Fibroblast of gingiva (primary cell): Measurements from ENCODE around the gene PARD3.
A peak's percentile ranks its signal among the peaks of the same experiment; 100 is the strongest.
"Not testable (repeated sequence)": the region's sequence is repeated elsewhere in the genome, so short reads cannot be mapped to it uniquely, and the experiment has no call there.

Source experiments
- DNase-seq: peaks from one replicate; pipeline ENCODE4 v3.0.0-alpha.2; 2011; ENCODE audit warnings: low read depth

PARD3 gene

DNA sequence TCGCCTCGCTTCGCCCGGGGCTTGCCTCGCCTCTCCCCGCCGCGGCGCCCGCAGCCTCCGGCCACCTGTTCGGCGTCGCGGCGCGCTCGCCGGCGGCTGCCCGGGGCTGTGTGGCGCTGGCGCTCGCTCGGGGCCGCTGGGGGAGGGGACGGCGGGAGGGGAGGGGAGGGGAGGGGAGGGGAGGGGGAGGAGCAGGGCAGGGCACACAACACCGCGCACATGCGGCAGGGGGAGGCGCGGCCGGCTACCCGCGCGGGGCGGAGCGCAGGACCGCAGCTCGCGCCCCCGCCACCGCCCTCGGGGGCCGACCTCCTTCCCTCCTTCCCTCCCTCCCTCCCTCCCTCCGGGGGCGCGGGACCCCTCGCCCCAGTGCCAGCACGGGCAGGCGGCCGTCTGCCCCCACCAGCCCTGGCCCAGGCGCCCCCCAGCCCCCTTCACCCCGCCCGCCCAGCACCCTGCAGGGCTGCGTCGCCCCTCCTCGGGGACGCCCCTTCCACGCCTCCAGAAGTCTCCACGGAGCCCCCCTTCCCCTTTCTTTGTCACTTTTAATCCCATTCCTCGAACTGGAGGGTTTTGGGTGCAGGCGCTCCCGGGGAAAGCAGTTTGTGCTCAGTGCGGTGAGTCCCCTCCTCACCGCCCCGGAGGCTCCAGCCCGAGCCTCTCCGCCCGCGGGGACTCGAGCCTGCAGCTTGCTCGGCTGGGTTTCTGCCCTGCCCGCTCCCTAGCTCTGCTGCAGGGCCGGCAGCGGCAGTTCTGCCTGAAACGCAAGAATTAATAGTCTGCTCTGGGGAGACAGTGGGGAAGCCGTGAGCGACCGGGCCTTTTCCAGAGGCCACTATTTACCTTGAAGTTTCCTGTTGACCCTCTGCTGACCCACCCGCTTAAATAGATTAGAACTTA lies at the start of gene PARD3:
Gene PARD3 (minus strand): TSS at position 112 of the 900 bp plus-strand sequence. CDS start 301 bp downstream, outside the sequence.
- DNase-seq = peak; percentile 65

DNA sequence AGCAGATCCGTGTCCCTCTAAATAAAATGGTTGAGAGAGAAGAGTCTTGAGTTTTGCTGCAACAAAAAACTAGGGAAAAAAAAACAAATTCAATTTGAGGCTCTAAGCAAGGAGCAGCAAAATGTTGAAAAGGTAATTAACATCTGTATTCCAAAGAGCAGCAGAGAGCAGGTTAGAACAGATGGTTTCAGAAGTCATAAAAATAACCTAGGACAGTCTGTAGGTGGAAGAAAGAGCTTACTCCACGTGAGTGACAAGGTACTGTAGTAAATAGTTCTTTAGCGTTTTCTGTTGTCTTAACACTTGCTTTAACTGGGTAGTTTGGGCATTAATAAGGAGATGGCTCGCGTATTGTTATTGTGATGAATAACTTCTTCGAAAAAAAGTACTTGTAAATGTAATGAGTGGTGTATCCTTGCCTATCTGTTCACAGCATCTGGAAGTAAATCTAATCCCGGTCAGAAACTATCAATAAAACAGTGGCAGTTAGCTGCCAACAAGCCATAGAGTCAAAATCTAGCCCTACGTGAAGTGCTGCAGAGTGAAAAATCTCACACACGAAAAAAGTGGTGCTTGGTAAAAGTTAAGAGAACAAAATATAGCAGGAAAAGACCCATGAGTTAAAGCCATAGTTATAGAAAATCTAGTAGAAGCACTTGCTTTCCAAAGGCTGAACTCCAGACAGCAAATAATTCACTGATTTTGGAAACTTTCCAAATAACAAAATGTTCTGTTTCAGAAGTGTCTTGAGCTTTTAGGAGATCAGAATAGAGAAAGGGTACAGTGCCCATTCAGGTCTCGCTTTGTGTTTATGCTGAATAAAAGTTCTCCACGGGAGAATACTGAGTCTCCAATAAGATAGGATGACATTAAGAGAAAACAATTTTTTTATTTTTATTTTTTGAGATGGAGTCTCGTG lies 49.3 kb upstream of the PARD3 start:
- DNase-seq = no peak

DNA sequence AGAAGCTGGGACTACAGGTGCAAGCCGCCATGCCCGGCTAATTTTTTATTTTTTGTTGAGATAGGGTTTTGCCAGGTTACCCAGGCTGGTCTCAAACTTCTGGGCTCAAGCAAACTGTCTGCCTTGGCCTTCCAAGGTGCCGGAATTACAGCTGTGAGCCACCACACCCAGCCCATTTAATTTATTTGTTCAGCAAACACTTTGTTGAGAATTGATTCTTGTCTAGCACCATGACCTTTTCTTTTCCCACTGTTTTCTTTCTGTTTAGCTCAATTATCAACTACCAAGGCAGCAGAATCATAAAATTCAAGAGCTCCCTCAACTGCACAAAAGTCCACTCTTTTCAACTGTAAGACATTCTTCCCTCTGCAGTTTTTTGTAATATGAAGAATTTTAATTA lies 47.8 kb upstream of the PARD3 start:
- DNase-seq = no peak

DNA sequence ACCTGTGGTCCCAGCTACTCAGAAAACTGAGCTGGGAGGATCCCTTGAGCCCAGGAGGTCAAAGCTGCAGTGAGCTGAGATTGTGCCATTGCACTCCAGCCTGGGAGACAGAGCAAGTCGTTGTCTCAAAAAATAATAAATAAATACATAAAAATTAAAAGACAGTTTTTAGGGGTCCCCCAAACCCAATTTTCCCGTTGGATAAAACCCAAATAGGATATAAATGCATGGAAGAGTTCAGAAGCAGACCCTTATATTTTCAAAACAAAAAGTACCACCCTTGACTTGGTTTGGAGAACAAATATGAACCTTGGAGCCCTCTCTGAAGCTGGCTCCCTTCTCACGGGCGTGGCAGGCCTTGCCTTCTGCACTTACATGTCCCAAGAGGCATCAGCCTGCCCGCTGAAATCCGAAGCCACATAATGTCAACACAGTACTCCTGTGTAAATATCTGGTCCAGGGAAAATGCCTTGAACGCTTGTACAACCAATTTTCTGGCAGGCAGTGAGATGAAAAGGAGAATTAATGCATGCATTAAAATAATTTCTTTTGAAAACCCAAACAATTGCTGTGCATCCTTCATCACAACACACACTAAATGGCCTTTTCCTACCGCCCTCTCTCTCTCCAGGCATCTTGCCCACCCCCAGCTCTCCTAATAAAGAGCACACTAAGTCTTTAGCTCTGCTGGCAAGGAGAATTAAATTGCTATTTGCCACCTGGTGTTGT lies 46.4 kb upstream of the PARD3 start:
- peak; percentile 63 for DNase-seq

DNA sequence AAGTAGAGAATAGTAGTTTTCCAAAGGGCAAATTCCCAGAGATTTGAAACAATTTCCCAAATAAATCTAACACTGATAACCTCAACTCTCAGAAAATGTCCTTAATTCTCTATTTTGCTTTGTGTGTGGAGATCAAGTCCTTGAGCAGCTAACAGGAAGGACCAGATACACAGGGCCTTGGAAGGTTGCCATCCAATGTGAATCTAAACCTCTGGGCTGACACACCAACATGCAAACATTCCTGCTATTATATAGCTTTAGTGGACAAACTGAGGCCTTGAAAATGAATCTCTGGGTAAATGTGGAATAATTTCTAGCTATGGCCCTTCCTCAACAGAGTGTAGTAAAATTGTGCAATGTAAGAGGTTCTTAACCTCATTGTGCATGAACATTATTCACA lies 44.1 kb upstream of the PARD3 start:
- DNase-seq = no peak

DNA sequence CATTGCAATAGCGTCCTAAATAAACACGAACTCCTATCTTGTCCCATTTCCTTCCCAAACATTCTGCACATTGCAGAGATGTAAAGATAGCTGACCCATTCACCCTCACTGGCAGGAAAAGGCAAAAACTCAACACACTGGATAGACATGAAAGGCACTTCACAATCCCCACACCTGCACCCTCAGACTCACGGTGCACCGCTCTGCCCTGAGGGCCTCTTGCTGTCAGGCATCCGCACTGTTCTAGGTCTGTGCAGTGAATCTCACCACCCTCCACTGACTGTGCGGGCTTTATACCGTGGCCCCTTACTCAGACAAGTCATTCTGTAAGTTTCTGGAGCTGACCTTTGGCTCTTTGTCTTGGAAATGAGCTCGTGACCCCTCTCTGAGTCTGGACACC lies 42.9 kb upstream of the PARD3 start:
- no peak for DNase-seq

DNA sequence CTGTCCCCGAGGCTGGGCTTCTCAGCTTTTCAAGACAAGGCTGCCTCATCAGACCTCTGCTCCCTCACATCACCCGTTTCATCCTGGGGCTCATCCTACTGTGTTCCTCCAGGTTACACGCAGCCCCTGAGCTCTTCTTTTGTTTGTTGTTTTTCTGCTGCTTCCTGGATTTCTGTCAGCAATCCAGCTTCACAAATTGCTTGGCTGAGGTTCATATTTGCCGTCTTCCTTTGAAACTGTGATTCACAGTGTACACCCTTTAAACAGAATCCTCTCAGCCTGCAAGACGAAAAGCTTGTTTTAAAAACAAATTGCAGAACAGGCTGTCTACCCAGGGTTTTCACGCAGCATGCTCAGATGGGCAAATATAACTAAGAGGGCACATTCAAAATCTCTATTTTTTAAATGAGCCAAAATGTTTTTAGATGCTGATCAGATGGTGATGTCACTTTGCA lies 39.1 kb upstream of the PARD3 start:
- DNase-seq = peak; percentile 34

DNA sequence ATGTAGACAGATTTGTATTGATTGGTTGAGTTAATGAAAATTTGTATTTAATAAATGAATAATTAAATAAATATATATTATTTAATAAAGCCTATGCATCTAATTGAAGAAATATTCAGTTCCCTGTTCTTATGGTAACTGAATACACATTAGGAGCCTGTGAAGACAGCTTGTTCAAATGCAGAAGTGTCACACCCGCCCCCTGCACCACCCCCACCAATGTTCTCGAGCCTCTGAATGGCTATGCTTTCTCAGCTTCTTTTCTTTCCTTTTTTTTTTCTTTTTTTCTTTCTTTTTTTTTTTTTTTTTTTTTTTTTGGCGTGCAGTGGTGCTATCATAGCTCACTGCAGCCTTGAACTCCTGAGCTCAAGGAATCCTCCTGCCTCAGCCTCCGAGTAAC lies 38.3 kb upstream of the PARD3 start:
- DNase-seq = no peak

DNA sequence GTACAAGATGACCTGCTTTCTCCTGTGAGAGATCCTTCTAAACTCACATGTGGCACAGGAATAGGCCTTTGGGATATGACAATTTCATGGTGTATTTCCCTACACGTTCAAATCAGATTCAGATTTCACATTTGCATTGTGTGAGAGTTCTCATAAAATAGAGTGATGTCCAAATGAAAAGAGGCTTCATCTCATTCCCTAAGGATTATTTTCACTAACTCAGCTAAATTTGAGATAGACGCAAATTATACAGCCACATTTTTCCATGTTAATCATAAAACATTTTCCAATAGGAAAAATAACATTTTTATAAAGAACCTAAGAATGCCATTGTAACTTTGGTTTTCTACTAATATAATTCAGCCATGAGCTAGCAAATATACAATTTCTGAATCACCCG lies 35.5 kb upstream of the PARD3 start:
- DNase-seq = no peak

DNA sequence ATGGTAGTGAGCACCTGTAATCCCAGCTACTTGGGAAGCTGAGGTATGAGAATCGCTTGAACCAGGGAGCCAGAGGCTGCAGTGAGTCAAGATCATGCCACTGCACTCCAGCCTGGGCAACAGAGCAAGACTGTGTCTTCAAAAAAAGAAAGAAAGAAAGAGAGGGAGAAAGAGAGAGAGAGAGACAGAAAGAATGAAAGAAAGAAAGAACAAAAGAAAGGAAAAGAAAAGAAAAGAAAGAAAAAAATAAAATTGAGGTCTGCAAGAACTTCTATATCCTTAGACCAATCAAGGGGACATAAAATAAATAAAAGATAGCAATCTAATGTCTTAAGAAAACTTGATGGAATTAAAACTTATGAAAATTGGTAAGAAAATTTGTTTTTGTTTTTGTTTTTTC lies 34.9 kb upstream of the PARD3 start:
- DNase-seq = no peak

DNA sequence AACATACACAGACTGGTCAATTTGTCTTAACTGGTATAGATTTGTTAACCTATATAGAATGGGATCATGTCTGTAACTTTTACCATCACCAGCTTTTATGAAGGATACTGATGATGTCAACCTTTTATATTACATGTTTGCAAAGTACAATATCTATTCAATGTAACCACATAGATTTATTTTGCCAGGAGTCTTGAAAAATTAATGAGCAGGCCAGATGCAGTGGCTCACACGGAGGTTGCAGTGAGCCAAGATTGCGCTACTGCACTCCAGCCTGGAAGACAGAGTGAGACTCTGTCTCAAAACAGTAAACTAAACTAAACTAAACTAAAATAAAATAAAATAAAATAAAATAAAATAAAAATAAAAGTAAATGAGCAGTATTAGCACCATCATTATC lies 30.0 kb upstream of the PARD3 start:
- no peak for DNase-seq

DNA sequence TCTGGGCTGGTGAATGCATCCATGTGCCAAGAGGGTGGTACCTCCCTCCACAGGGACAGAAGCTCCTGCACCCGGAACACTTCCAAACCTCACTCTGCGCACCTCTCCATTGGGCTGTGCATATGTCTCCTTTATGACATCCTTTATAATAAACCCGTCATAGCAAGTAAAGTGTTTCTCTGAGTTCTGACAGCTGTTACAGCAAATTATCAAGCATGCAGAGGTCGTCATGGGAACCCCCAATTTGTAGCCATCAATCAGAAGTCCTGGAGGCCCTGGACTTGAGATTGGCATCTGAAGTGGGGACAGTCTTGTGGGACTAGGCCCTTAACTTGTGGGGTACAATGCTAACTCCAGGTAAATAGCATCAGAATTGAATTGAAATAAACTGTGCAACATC lies 29.4 kb upstream of the PARD3 start:
- no peak for DNase-seq

DNA sequence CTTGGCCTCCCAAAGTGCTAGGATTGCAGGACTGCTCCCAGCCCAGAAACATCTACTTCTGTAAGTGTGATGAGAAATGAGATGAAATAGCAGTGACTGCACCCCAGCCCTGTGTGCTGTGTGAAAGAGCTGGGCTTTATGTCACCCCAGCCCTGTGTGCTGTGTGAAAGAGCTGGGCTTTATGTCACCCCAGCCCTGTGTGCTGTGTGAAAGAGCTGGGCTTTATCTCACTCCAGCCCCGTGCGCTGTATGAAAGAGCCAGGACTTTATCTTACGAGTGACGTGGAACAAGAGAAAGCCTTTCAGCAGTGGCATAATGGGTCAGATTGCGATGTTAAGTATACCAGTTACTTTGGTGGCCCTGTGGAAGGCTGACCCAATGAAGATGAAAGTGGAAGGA lies 28.4 kb upstream of the PARD3 start:
- DNase-seq = not testable (repeated sequence)

DNA sequence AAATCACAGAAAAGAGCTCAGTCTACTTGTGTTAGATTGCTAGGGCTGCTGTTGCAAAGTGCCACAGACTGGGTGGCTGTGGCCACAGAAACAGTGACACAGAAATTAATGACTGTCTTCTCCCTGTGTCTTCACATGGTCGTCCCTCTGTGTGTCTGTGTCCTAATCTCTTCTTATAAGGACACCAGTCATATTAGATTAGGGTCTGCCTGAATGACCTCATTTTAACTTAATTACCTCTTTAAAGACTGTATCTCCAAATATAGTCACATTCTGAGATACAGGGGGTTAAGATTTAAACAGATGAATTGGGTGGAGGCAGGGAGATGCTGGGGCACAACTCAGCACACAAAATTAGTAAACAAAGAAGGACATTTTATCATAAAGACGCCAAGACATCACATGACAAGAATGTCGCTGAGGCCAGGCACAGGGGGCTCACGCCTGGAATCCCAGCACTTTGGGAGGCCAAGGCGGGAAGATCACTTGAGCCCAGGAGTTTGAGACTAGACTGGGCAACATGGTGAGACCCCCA lies 23.3 kb upstream of the PARD3 start:
- DNase-seq = no peak

DNA sequence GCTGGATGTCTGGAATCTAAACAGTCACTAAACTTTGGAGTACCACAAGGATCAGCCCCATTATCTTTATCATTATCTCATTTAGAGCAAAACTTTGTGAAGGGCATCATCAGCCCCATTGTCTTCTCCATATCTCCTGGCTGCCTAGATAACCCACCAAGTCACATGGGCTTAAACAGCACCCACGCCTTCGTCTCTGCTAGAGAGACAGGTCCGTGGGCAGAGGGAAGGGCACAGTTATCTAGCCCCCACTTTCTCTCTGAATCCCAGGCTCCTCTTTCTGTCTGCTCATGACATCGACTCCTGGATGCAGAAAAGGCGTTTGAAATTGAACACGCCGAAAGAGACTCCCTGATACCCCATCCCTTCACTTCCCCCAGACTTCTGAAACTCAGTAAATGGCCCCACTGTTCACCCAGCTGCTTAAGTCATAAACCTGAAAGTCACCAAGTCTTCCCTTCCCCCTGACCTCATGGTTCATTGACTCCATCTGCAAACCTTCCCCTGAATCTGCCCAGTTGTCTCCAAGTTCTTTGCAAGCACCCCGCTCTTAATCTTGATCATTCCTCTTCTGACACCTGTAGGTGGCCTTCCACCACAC lies 20.9 kb upstream of the PARD3 start:
- no peak for DNase-seq

DNA sequence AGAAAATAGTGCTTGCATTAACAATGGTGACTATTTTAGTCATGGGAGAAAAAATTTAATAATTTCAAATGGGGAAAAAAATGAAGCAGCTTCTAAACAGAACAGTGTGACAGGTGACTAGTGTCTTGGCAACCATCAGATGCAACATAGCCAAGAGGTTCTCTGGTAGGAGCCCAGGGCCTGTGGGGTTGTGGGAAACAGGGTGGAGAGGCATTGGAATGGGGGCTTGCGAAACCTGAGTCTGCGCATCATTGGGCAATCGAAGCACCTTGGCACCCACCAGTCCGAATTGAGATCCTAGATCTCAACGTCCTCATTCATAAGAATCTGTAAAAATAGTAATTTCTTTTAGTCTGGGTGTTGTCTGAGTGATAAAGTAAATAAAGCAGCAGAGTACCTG lies 19.2 kb upstream of the PARD3 start:
- no peak for DNase-seq

DNA sequence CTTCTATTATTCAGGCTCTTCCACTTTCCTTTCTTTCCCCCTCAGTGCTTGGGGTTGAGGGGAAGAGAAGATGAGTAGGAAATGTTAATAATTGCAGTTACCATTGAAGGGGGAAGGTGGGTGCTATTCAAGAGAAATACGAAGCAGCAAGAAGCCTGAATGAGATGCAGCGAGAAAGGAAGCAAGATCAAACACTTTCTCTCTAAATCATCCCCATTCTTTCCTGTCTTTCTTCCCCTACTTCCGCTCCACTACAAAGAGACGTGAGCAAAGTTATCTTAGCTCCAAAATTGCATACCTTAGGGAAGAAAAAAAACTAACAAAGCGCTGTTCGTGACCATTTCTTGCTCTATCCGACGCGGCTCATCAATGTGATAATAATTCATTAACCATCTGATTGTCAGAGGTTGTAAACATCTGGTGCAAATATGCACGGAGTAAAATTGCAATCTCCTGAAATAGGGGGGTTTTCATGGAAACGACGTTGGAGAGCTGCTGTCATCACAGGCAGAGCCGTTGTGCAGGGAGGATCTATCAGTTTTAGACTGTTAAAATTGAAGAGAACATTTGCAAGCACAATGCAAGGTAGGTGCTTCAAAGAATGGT lies 15.2 kb upstream of the PARD3 start:
- no peak for DNase-seq

DNA sequence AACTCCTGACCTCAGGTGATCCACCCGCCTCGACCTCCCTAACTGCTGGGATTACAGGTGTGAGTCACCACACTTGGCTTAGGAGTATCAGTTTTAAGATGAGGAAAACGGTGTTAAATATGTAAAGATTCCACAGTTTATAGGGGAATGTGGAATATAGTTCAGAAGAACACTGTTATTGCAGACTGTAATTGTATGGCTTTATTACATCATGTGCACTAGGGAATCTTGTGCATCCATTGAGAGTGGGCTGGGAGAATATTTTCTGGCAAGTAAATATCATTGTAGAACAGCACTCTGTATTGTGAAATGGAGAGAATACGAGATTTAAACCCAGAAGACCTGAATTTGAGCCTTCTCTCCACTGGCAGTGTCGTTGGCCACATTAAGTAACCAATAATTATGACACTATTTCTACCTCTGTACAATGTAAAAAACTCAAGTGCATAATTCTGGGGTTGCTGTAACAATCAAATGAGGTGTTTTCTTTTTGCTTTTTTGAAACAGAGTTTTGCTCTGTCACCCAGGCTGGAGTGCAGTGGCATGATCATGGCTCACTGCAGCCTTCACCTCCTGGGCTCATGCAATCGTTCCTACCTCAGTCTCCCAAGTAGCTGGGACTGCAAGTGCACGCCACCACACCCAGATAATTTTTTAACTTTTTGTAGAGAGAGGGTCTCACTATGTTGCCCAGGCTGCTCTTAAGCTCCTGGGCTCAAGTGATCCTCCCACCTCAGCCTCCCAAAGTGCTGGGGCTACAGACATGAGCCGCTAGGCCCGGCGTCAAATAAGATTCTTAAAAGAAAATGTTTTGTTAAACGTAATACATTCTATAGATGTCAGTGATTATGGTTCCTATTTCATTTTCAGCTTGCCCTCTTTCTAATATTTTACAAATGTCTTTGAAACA lies 12.0 kb upstream of the PARD3 start:
- no peak for DNase-seq

DNA sequence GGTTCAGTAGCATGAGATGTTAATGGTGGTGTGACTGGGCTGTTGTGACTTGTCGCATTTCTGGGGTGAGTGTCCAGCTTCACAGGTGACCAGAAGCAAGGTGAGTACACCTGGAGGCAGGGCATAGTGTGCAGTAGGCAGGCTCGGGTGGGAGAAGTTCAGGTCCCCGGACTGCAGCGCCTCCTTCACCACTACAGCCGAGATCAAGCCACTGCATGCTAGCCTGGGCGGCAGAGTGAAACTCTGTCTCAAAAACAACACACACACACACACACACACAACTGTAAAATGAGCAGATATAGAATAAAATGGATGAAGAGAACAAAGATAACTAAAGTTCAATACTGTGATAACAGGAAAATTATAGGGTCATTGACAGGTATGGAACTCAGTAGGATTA lies 11.1 kb upstream of the PARD3 start:
- DNase-seq = no peak

DNA sequence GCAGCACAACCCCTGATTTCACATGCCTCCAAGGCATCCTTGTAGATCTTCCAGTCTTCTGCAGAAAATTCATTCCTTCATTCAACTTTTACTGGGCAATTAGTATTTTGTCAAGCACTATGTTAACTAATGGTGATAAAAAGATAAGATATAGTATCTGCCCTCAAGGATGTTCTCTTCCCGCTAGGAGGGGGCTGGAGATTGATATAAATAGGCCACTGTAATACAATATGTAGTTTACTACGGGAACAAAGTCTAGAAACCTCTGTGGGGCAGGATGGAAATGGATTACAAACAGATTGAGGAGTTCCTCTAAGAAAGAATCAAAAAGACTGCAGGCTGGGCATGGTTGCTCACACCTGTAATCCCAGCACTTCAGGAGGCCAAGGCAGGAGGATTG lies 10.3 kb upstream of the PARD3 start:
- no peak for DNase-seq
